ENCODE results near the gene THEMIS2. TPM values are rescaled to one million over a fixed set of nuclear protein-coding genes. Genes with fewer than 3 reads are reported as not detected.

THEMIS2 gene
- total and polyA plus RNA-seq, 2 of the 8 experiments (the other 6 are each of a cell fraction or from before 2014, with no cell fraction given), result 12.4 to 28.0 TPM

DNA sequence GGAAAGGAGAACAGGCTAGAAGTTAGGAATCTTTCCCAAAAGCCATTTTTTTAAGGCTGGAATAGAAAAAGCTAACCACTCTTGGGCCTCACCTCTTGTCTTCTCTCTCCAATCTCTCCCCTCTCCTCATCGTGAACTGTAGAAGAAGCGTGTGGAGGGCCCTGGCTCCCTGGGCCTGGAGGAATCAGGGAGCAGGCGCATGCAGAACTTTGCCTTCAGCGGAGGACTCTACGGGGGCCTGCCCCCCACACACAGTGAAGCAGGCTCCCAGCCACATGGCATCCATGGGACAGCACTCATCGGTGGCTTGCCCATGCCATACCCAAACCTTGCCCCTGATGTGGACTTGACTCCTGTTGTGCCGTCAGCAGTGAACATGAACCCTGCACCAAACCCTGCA lies 22.4 kb upstream of the THEMIS2 start:
- no peaks in the 10 kb centered on the region for H3K4me1 ChIP-seq (replicated peaks in 1 of 4; ENCODE audit: control insufficient read depth in 3 of 4, insufficient read depth in 4 of 4, low read length in 3 of 4)
- H2AFZ ChIP-seq (ENCODE audit: low read length), result no peak overlapping the region
- H4K20me1 ChIP-seq (replicated peaks in 1 of 2; ENCODE audit: control insufficient read depth in 1 of 2, insufficient read depth in 2 of 2, low read length in 2 of 2), result no peaks in the 10 kb centered on the region
- CTCF ChIA-PET (ENCODE audit: partially characterized antibody), result interaction anchor here (1.2 kb wide), 1 partner anchor 9 kb away, joined by 4 read pairs; no protein-coding TSS in a partner anchor
- no peak overlapping the region for H2BK20ac ChIP-seq (ENCODE audit: low read length)
- no peak overlapping the region for H2BK120ac ChIP-seq (replicated peaks; ENCODE audit: low read depth, low read length)
- no peaks in the 10 kb centered on the region for H3K23me2 ChIP-seq (ENCODE audit: low read depth, low read length)
- H2AK5ac ChIP-seq (ENCODE audit: low read depth, low read length), result no peak overlapping the region
- H2BK15ac ChIP-seq (ENCODE audit: low read length), result no peak overlapping the region
- H3K9me3 ChIP-seq (ENCODE audit: insufficient read depth in 2 of 2, low read depth in 1 of 2, low read length in 1 of 2), result peaks cover 2 to 9% of the 10 kb centered on the region in 2 experiments; a peak in 2 of 4 replicates
- H3K79me2 ChIP-seq (ENCODE audit: control insufficient read depth in 1 of 2, insufficient read depth in 2 of 2, low read length in 2 of 2), result no peaks in the 10 kb centered on the region
- H3K27ac ChIP-seq (ENCODE audit: low read depth, low read length), result no peak overlapping the region
- H3K36me3 ChIP-seq (ENCODE audit: control insufficient read depth in 2 of 4, insufficient read depth in 4 of 4, low read length in 3 of 4), result peaks cover 22 to 64% (median 51%) of the 10 kb centered on the region in 4 experiments
- H2BK5ac ChIP-seq (ENCODE audit: low read depth, low read length), result no peak overlapping the region
- H3K79me1 ChIP-seq (ENCODE audit: low read depth, low read length), result no peaks in the 10 kb centered on the region
- no peak overlapping the region for H2BK12ac ChIP-seq (ENCODE audit: low read depth, low read length)
- H3K27me3 ChIP-seq (replicated peaks in 1 of 4; ENCODE audit: control insufficient read depth in 3 of 4, extremely low read depth in 1 of 4, insufficient read depth in 3 of 4, low read length in 3 of 4), result no peaks in the 10 kb centered on the region
- no peak overlapping the region for H3K4me3 ChIP-seq (ENCODE audit: extremely low read depth in 1 of 4, insufficient read depth in 2 of 4, low read depth in 3 of 4, low read length in 4 of 4)
- no peak overlapping the region for H4K91ac ChIP-seq (replicated peaks; ENCODE audit: insufficient read length, low read length)
- no peak overlapping the region for H4K5ac ChIP-seq (ENCODE audit: insufficient read length, low read depth, low read length)
- no peak overlapping the region for H3K23ac ChIP-seq (ENCODE audit: insufficient read length)
- no peak overlapping the region for H4K8ac ChIP-seq (ENCODE audit: extremely low read depth, insufficient read depth, low read length)
- DNase-seq (ENCODE audit: low read depth in 1 of 2, low spot score in 2 of 2), result no peak
- H3K14ac ChIP-seq (ENCODE audit: insufficient read length), result no peak overlapping the region
- no peak overlapping the region for H3K4ac ChIP-seq (replicated peaks; ENCODE audit: insufficient read length, low read depth, low read length)
- no peak overlapping the region for H3K18ac ChIP-seq (ENCODE audit: extremely low read depth, low read length)
- no peak overlapping the region for H3K56ac ChIP-seq (replicated peaks; ENCODE audit: insufficient read length, low read depth, low read length)
- H3K4me2 ChIP-seq (ENCODE audit: insufficient read depth in 1 of 2, low read depth in 2 of 2, low read length in 2 of 2), result no peak overlapping the region
- no peak overlapping the region for H3K9ac ChIP-seq (replicated peaks in 1 of 4; ENCODE audit: extremely low read depth in 1 of 4, low read depth in 3 of 4, low read length in 3 of 4)
- WGBS, 2 experiments (ENCODE audit: extremely low coverage in 1 of 2, insufficient coverage in 1 of 2, insufficient read length in 1 of 2, insufficient replicate concordance in 2 of 2, low coverage in 1 of 2, low lambda C conversion rate in 2 of 2, missing lambda C conversion rate in 1 of 2), result 100% methylated on average over 7 of the region's 7 CpGs; no CpG with 5 or more reads in 1 of the 2 experiments
- POLR2A ChIA-PET (ENCODE audit: partially characterized antibody), result interaction anchor here (2.0 to 2.3 kb wide), 2 partner anchors 10 to 16 kb away, joined by 5 to 9 read pairs; no protein-coding TSS in a partner anchor
- FAIRE-seq, result no peak
- TF ChIP-seq SP4 (IDR thresholded peaks at IDR 0.05; ENCODE audit: low read length), result no peak
- no peak for TF ChIP-seq ZNF274 (IDR thresholded peaks at IDR 0.05; ENCODE audit: borderline replicate concordance, extremely low read depth, low read length)
- TF ChIP-seq KDM5A (IDR thresholded peaks at IDR 0.05; ENCODE audit: low read length), result no peak
- no peak for TF ChIP-seq TAF7 (optimal IDR thresholded peaks at IDR 0.05; ENCODE audit: borderline replicate concordance, low read depth, low read length)
- no peak for TF ChIP-seq TCF12 (IDR thresholded peaks at IDR 0.05; ENCODE audit: low read depth, low read length)
- no peak for TF ChIP-seq MAFK (IDR thresholded peaks at IDR 0.05; ENCODE audit: low read depth, low read length)
